Fibroblast of skin of right quadriceps (primary cell): ENCODE results near the gene HMG20A.

Experiments used
- DNase-seq: peaks from one replicate; pipeline ENCODE4 v3.0.0-alpha.2; 2013

Gene HMG20A

DNA sequence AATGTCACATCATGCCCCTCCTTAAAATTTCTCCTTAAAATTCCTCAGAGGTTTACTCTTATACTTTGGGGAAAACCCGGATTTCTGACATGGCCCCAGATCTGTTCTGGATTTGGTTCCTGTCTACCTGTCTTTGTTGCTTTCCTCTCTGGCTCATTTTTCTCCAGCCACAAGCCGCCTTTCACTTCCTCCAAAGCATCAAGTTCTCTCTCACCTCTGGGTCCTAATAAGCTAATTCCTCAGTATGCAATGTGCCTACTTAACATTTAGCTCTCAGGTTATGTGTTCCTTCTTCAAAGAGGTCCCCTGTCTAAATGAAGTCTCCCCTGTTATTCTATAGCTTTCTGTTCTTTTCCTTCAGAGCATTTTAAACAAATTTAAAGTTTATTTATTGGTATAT lies 16.1 kb downstream of the HMG20A start:
- no peak for DNase-seq

DNA sequence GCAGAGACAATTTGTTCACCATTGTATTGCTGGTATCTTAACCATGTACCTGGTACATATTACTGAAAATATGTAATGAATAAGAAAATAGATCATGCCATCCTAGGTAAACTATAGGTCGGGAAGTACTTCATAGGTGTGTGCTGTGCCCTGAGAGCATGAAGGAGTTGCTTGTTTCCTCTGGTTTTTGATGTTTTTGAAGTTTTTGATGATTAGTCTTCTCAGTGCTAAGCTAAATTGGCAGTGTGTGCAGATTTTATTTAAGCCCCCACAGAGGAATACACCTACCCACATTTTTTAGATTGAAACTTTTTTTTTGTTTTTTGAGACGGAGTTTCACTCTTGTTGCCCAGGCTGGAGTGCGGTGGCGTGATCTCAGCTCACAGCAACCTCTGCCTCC lies 16.6 kb downstream of the HMG20A start:
- no peak for DNase-seq

DNA sequence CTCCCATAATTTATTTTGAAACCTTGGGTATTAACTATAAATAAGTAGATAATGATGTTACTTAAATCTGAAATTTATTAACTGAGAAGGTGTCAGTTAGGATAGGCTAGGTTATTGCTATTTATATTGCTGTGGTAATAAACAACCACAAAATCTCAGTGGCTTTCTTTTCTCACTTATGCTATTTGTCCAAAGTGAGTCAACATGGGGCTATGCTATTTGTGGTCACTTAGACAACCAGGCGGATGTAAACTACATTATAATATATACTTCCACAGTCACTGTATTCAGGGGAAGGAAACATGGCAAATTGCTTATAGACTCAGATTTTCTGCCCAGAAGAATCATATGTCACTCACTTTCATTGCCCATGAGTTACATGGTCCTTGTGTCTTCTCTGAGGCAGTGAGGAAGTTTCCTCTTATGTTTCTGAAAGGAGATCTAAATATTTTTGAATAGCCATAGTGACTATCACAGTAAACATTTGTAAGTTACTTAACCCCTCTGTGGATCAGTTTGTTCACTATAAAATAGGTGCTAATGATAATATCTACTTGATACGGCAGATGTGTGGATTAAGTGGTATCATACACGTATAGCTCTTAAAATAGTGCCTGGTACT lies 19.8 kb downstream of the HMG20A start:
- DNase-seq = peak; percentile 77

DNA sequence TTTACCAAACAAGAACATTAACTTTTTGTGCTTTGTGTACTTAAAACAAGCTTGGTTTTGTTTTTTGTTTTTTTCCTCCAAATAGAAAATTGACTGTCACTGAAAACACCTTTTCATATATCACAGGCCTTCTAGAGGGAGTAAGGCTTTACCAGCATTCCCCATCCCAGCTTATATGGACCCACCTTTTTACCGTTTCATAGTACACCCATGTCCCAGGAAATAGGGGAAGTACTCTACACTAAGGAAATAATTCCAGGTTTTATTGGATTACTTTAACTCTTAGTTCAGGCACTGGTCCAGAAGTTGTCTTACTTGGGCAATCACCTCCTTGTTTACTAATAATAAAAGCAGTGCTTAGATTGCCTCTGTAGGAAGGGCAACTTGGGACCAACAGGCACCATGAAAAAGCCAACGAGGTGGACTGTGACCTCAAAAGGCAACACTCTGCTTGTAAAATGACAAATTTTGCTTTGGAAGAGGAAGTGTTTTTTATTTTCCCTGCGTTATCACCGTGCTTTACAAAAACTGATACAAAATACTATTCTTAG lies 26.2 kb downstream of the HMG20A start:
- no peak for DNase-seq

DNA sequence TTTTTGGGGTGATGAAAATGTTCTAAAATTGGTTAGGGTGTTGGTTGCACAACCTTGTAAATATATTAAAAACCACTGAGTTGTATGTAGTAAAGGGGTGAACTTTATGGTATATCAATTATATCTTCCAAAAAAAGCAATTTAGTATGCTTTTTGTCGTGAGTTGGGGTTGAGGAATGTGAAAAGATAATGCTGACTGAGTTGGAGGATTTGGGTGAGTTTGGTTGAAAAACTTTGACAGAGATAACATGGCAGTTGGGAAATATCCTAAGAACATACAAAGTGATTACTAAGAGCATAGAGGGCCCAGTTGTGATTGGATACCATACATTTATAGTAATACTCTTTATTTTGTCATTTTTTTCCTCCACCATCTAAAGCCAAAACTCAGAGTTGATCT lies 33.6 kb downstream of the HMG20A start:
- no peak for DNase-seq

DNA sequence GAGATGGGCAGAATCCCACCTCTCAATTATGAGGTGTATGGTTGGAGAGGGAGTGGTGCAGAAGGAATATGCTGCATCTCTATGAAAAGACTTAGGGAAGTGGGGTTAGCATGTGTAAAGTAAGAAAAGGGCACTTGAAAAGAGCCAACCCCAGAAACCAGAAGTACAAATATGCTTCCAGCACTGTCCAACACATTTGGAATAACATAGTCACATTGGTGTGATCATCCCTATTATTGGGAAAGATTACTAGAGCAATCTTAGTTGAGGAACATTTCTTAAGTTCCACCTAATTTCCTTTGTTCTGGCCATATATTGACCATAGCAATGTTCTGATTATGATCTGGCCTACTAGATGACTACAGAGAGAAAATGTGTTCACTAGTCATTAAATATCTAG lies 34.3 kb downstream of the HMG20A start:
- DNase-seq = no peak

DNA sequence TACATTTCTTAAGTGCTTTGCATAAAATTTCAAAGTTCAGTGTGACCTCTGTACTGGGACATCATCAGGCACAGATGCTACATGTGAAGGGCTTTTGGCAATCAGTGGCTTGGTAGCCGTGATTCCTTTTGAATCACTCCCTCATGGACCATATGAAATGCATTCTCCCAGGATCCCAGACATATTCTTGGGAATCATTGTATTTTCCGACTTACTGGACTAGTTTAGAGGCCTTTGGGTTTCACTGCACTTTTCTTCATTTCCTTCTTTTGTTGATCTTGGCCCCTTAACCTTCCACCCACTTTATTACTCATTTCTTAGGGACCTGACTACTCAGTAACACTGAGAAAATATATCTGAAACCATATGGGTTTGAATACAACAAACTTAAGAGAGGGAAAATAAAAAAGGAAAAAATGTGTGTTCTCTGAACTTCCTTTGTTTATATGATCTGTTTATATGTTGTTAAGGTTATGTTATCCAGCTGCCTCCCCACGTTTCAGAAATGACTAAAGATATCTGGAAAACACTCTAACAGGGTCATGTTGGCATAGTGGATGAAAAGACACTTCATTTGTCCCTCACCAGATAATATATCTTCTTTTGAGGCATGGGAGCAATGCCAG lies 35.1 kb downstream of the HMG20A start:
- DNase-seq = peak; percentile 70

DNA sequence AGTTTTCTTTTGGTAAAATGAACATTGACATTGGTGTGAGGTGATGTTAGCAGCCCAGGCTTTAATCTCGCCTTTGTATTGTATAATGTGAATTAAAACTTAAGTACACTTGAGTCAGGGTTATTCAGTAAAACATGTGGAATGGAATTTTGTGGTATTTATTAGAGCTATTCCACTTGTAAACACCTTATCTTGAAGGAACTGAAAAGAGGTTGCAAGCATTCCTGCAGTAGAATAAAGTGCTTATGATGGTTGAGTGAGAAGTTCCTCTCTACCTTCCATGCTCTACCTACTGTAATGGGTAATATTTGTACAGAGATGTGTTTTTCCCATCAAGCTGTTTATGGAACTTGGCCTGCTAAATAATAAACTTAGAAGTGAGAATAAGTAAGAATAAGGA lies 36.1 kb downstream of the HMG20A start:
- no peak for DNase-seq

DNA sequence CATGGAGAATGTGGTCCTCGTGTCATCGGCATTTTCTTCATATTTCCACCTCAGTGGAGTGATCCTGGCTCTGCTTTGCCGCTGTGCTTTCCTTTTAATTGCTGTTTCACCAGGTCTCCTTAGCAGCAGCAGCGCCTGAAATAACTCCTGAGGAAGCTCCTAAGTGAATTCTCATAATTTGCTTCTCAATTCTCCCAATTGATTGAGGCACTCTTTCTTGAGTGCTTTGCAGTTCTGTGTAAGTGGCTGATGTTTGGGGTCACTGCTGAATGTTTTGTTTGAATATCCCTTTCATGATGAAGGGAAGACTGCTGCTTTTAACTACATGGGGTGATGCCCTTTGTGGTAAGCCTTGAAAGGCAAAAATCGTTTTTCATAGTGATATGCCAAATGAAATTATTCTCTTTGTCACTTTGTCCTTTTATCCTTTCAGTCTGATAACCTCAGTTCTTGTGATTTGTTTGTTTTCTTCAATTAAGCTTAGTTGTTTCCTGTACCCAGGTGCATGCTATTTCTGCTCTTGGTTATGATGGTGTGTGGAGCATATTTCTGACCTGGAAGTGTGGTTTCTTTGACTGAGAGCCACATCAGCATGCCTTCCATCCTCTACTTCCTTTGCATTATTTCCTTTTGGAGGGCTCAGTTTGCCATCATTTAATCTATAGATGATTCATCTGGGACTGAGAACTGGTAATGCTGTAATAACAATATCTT lies 36.7 kb downstream of the HMG20A start:
- no peak for DNase-seq

DNA sequence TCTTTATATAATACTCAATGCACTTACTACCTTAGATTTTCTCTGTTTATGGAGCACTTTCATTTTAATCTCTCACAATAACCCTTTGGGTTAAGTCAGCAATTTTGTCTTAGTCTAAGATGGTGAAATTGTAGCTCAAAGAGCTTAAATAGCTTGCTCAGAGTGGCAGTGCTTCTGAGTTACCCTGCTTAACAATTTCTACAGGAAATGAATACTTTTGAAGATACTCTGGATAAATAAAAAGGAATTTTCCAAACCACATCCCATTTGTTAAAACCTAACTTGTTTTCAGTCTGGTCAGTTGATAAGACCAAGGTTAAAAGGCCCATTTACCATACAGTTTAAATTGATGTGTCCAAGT lies 37.2 kb downstream of the HMG20A start:
- DNase-seq = peak; percentile 53

DNA sequence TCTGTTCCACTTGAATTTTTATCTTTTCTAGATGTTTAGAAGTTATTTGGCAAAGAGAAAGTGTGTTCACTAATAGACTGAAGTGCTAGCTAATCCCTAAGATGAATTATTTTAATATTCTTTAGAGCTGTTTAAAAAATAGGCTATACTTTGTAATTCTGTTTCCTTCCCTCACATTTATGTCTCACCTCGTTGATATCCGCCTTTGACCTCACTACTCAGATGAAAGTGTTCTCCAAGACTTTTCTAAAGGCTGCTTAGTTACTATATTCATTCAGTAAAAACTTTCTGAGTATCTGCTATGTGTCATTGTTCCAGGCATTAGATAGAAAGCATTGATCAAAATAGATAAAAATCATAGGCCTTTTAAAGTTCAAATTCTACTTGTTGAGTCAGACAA lies 38.3 kb downstream of the HMG20A start:
- DNase-seq = no peak

DNA sequence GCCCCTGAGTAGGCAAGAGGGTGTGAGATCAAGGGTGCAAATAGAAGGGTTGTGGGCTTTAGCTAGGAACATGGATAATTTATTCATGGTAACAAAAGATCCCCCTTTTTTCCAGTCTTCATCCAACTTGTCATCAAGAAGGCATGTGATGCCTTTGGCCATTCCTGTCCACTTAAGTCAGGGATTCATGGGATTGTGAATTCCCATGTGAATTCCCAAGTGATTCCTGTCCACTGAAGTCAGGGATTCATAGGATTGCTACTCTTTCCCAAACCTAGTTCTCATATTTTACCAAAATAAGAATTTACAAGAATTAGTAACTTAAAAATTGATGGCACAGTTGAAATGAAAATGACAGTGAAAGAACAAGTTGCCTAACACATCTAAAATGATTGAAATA lies 40.8 kb downstream of the HMG20A start:
- DNase-seq = peak; percentile 74

DNA sequence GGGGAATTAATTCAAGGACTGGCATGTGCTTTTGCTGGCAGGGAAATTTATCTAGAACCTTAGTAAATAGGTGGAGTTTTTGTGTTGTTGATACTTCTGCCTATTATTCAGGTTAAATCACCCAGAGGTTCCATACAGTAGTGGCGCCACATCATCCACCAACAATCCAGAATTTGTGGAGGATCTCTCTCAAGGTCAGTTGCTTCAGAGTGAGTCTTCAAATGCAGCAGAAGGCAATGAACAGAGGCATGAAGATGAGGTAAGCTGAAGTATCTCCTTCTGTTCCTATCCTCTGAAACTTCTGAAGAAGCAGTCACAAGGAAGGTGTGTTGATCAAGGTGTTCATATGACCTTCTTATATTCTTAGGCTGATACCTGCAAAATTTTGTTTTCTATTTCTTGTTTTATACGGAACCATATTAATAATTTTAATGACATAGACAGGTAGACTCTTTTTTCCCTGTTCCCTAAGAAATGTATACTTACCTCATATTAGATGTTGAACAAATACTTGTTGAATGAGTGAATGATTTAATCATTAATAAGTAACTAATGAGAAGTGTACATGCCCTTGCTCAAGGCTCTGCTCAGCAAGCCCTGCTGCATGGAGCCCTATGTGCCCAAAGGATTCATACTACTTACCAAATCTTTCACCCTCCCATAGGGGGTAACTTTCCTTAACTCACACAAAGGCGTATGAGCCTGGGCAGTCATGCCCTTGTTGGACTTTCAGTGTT lies 43.6 kb downstream of the HMG20A start:
- no peak for DNase-seq

DNA sequence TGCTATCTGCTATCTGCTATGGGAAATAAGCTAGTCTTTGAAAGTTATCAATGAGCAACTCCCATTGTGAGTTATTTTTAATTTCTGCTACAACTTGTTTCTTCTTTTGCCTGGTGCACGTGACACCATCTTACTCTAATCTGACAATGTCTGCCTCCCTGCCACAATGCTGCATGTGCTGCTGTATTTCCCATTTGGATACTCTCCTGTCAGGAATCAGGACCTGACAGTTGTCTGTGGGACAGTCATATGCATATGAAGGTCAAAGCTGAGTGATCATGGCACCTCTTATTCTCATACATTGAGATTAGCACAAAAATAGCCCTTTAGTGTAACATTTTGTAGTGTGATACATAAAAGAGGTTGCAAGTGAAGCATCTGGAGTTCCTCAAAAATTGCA lies 45.8 kb downstream of the HMG20A start:
- no peak for DNase-seq

DNA sequence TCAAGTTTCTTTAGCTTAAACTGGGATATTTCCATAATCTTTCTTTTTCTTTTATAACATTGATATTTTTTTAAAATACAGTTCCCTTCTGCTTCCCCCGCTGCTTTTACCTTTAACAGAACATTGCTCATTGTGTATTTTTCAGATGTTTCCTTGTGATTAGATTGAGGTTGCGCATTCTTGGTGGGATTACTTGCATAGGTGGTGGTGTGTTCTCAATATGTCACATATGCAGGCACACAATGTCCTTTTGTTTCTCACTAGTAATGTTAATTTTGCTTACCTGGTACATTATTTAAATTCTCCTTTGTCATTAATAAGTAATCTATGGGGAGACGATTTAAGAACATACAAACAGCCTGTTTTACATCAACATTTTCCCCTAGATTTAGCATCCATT lies 48.2 kb downstream of the HMG20A start:
- DNase-seq = no peak

DNA sequence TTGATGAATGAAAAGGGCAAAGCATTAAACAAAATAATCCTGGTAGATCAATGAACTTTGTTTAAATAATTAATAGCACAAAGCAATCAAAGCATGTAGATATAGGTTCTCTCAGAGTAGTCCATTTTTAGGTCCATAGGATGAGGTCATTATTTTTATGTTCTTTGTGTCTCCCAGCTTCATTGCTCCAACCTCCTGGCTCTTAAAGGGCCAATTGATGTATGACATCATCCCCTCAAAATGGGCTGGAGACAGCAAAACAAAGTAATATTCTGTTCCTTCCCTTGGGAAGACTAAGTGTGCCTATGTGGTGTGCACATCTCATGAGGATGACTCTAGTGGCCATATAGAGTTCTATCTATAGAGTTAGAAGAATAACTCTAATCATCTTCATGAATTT lies 49.5 kb downstream of the HMG20A start:
- no peak for DNase-seq

DNA sequence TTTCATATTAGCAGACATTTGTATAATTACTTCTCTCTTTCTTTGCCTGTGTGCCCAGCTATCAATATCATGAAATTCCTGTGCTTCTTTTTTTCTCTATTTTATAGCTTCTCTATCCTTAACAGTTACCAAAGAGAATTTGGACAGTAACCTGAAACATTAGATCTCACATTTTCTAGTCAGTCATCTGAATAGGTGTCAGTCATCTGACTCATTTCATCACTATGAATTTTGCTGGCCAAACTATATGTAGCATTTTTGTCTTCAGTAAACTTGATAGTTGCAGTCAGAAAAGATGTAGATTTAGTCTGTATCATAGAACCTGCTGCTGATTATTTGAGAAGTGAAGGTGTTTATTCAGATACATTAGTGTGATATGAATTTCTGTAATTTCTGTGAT lies 52.6 kb downstream of the HMG20A start:
- DNase-seq = no peak

DNA sequence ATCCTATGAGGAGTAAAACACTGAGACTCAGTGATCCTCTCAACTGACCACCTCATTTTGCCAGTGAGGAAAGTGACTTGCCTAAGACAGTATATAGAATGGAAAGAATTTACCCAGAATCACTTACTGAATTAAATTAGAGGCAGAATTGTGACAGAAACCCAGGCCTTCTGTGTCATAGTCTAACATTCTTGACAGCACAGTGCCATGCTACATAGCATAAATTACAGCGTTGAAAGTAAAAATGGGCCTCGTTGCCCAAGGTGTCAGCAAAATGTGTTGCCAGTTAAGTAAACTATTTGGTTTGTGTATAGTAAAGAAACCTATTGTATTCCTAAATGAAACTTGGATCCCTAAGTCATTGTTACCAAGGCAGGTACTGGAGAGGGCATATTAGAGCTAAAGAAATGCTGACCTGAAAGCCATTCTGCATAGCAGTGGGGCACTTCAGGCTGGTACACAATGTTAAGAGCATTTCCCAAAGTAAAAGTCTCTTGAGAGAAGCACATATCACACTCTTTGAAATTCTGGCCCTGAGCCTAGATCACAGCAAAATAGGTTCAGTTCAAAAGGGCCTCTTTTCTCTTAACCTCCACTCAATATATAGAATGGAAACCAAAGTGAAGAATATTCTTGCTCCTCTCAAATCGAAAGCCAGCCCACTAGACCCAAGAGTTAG lies 53.8 kb downstream of the HMG20A start:
- DNase-seq = no peak

DNA sequence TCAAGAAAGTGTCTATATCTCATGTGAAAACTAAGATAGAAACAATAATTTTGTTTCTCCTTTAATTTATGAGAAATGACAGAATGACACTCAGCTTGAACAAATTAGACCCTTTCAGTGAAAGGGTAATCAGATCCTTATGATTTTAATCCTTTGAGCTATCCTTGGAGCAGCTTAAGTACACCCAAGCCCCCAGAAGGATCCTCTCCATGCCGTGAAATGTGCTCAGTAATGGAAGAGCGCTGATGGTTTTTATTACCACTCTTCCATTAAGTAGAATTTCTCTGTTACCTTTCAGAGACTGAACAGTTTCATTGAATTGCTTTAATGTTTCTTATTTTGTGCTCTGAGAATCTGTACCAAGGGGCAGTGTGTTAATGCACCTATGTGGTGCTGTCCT lies 54.3 kb downstream of the HMG20A start:
- DNase-seq = no peak

DNA sequence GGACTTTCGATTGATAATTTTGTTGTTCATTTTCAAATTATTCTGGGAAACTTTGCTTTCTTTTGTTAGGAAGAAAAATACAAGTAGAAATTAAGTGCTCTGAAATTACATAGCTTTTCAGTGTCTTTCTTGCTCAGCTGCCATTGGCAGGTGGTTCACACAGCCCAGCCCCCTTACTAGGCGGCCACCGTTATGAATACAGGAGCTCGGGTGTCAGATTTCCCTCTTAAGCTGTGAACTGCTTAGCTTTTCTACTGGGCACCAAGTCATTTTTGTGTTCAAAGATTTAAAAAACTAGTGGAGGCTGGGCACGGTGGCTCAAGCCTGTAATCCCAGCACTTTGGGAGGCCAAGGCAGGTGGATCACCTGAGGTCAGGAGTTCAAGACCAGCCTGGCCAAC lies 55.2 kb downstream of the HMG20A start:
- no peak for DNase-seq

DNA sequence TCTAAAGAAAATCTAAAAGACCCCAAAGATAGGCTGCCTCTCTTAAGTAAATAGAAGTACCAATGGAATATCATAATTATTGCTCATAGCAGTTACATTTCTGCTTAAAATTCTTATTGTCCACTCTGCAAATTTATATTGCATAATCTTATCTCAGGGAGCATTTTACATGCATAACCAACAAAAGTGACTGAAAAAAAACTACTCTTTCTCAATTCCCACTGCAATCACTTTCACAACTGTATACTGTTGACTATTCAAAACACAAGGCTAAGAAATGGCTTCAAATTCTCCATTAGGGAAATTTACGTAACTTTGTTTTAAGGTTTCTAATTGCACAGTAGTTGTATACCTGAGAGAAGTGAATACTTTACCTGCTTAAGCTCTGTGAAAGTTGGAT lies 56.3 kb downstream of the HMG20A start:
- no peak for DNase-seq

DNA sequence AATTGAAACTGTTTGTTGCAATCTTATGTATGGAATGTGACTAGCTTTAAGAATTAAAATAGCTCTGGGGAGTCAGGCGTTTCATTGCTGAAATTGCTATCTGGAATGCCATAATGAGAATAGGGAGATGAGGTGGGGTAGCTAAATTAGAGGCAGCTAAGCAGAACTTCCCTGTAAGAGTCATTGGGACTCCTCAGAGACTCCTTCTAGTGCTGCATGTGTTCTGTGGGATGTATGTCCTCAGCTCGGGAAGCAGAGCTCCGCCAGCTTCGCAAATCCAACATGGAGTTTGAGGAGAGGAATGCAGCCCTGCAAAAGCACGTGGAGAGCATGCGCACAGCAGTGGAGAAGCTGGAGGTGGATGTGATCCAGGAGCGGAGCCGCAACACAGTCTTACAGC lies 57.4 kb downstream of the HMG20A start:
- no peak for DNase-seq

DNA sequence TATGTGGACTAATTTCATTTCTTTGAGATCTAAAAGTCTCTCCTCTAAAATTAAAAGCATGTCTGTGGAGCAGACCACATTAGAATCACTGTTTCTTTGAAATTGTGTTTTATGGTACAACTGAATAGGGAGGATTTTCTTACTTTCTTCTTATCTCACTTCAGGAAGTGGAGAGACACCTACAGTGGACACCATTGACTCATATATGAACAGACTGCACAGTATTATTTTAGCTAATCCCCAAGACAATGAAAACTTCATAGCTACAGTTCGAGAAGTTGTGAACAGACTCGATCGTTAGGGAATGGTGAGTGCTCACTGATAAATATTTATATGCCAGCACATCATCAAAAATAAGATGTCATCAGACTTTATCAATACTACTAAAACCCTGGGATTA lies 58.3 kb downstream of the HMG20A start:
- no peak for DNase-seq
